GM12878 (cell line): ENCODE results near the gene PAK2. TPM values are rescaled to one million over a fixed set of nuclear protein-coding genes. Genes with fewer than 3 reads are reported as not detected.
"Not testable (repeated sequence)": the region's sequence is repeated elsewhere in the genome, so short reads cannot be mapped to it uniquely, and the experiment has no call there.

Experiments
- ATAC-seq: fragments of 200-7000 bp; cut with Tn5 transposase; 3 replicates; pipeline ENCODE4 v1.9.1; 2020; ENCODE audit warnings: mild to moderate bottlenecking, moderate library complexity
- BruUV-seq: library from RNA; stranded (reverse); fragments of 400-500 nt; replicated peaks from 2 replicates; lab custom pipeline; 2021; lab: Mats Ljungman, UMichigan
- CTCF ChIA-PET: fragments of 300-600 bp; sonication (Branson Sonifier 250); formaldehyde crosslinking; extraction: SDS; loops from one replicate; lab custom pipeline; 2021; ENCODE audit warnings: inconsistent platforms; lab: Yijun Ruan, JAX
- POLR2A ChIA-PET: fragments of 350-600 bp; formaldehyde crosslinking; extraction: SDS; loops from one replicate; lab custom pipeline; 2021; ENCODE audit warnings: inconsistent platforms; lab: Charles Lee
- RAD21 ChIA-PET: fragments of 300-600 bp; sonication (Branson Sonifier 250); formaldehyde crosslinking; loops from one replicate; lab custom pipeline; 2023; ENCODE audit warnings: antibody characterized with exemption; ENCODE audit not compliant: unreplicated experiment; lab: Charles Lee
- SMC1A ChIA-PET: fragments of 300-600 bp; sonication (Branson Sonifier 250); formaldehyde crosslinking; loops from one replicate; lab custom pipeline; 2023; ENCODE audit not compliant: unreplicated experiment, uncharacterized antibody; lab: Charles Lee
- DNase-seq: peaks from one replicate; pipeline ENCODE4 v3.0.0-alpha.2; 2011; ENCODE audit warnings: low read depth, low spot score
- FAIRE-seq: peaks from 3 replicates; lab custom pipeline; 2011; peaks lifted over from hg19 to GRCh38; lab: Jason Lieb, UNC
- H2AFZ ChIP-seq: 2 replicates; pipeline ENCODE4 v1.6.0; 2011; ENCODE audit warnings: low read depth, low read length, control low read depth; ENCODE audit not compliant: control insufficient read depth
- H3K27ac ChIP-seq: 2 replicates; pipeline ENCODE4 v1.5.1; 2011; ENCODE audit warnings: control low read depth; ENCODE audit not compliant: control insufficient read depth, insufficient read depth
- H3K27me3 ChIP-seq, 2 experiments: replicated peaks in 1 of 2; 2 replicates each; pipeline versions ENCODE4 v1.6.0 to v1.6.1; 2011; ENCODE audit warnings: low read length in 1 of 2; ENCODE audit not compliant: control insufficient read depth in 2 of 2, insufficient read depth in 2 of 2
- H3K36me3 ChIP-seq, 2 experiments: 2 replicates each; pipeline ENCODE4 v1.5.1; 2011; ENCODE audit warnings: low read length in 1 of 2; ENCODE audit not compliant: control insufficient read depth in 2 of 2, insufficient read depth in 2 of 2
- H3K4me1 ChIP-seq: 2 replicates; pipeline ENCODE4 v1.6.1; 2011; ENCODE audit warnings: mild to moderate bottlenecking, low read length, moderate library complexity, mixed read lengths; ENCODE audit not compliant: control insufficient read depth, insufficient read depth
- H3K4me2 ChIP-seq: 2 replicates; pipeline ENCODE4 v1.6.0; 2011; ENCODE audit warnings: control low read depth; ENCODE audit not compliant: control insufficient read depth, insufficient read depth
- H3K4me3 ChIP-seq: fragments of 200-600 bp; sonication (generic); 2 replicates; pipeline ENCODE4 v1.5.1; 2016
- H3K79me2 ChIP-seq: 2 replicates; pipeline ENCODE4 v1.6.0; 2011; ENCODE audit warnings: low read length; ENCODE audit not compliant: control insufficient read depth, insufficient read depth
- H3K9ac ChIP-seq: 2 replicates; pipeline ENCODE4 v1.8.0; 2011; ENCODE audit warnings: low read length, control low read depth, mixed read lengths; ENCODE audit not compliant: control insufficient read depth, insufficient read depth
- H3K9me3 ChIP-seq: replicated peaks from 3 replicates; pipeline ENCODE4 v1.5.1; 2011; ENCODE audit warnings: mild to moderate bottlenecking, low read length; ENCODE audit not compliant: control insufficient read depth, insufficient read depth
- H4K20me1 ChIP-seq: 2 replicates; pipeline ENCODE4 v1.6.0; 2011; ENCODE audit not compliant: control insufficient read depth, insufficient read depth
- BACH1 ChIP-seq: fragments of 450-650 bp; IDR thresholded peaks from 2 replicates; pipeline ENCODE4 v1.6.1; 2017; ENCODE audit warnings: mild to moderate bottlenecking, borderline replicate concordance
- BHLHE40 ChIP-seq, 2 experiments: fragments of 450-650 bp in 1 of 2; IDR thresholded peaks; 2 replicates each; pipeline ENCODE4 v1.6.1; 2011 to 2017; ENCODE audit warnings: low read depth in 2 of 2, borderline replicate concordance in 1 of 2, improper control_type of control experiment in 1 of 2, low read length in 1 of 2, mild to moderate bottlenecking in 1 of 2
- CBX3 ChIP-seq: fragments of 200-600 bp; sonication (generic); IDR thresholded peaks from 2 replicates; pipeline ENCODE4 v1.6.1; 2016; ENCODE audit warnings: low read depth, borderline replicate concordance
- CEBPB ChIP-seq, 2 experiments: fragments of 150-350 bp in 1 of 2; IDR thresholded peaks; 2 replicates each; pipeline ENCODE4 v1.6.1; 2012 to 2014; ENCODE audit warnings: low read depth in 2 of 2, low read length in 2 of 2, borderline replicate concordance in 1 of 2, inconsistent platforms in 1 of 2
- EP300 ChIP-seq, 2 experiments: fragments of 150-350 bp in 1 of 2; IDR thresholded peaks; 2 replicates each; pipeline ENCODE4 v1.6.1; 2011 to 2012; ENCODE audit warnings: low read depth in 2 of 2, low read length in 2 of 2, borderline replicate concordance in 1 of 2, improper control_type of control experiment in 1 of 2, inconsistent platforms in 1 of 2; ENCODE audit not compliant: control insufficient read depth in 1 of 2
- GABPA ChIP-seq: IDR thresholded peaks from 2 replicates; pipeline ENCODE4 v1.6.1; 2014; ENCODE audit warnings: antibody characterized with exemption, low read depth, mild to moderate bottlenecking, inconsistent platforms
- KLF5 ChIP-seq: fragments of 450-650 bp; IDR thresholded peaks from 2 replicates; pipeline ENCODE4 v1.6.1; 2014; ENCODE audit warnings: mild to moderate bottlenecking; ENCODE audit not compliant: partially characterized antibody
- NFXL1 ChIP-seq: fragments of 450-650 bp; IDR thresholded peaks from 2 replicates; pipeline ENCODE4 v1.6.1; 2017; ENCODE audit warnings: antibody characterized with exemption, mild to moderate bottlenecking, borderline replicate concordance
- NFYB ChIP-seq: IDR thresholded peaks from 2 replicates; pipeline ENCODE4 v1.6.1; 2011; ENCODE audit warnings: low read depth, mild to moderate bottlenecking, low read length, improper control_type of control experiment, moderate library complexity; ENCODE audit not compliant: insufficient read depth
- NR2C1 ChIP-seq: fragments of 450-650 bp; IDR thresholded peaks from 2 replicates; pipeline ENCODE4 v1.6.1; 2017; ENCODE audit warnings: antibody characterized with exemption, mild to moderate bottlenecking, moderate library complexity
- NR2C2 ChIP-seq: IDR thresholded peaks from 2 replicates; pipeline ENCODE4 v1.6.1; 2011; ENCODE audit warnings: borderline replicate concordance, low read depth; ENCODE audit not compliant: control insufficient read depth, insufficient read length
- NRF1 ChIP-seq: conservative IDR thresholded peaks from 2 replicates; pipeline ENCODE4 v1.6.1; 2011; ENCODE audit warnings: mild to moderate bottlenecking, low read depth, low read length, improper control_type of control experiment
- PAX8 ChIP-seq: fragments of 450-650 bp; IDR thresholded peaks from 2 replicates; pipeline ENCODE4 v1.6.1; 2017; ENCODE audit warnings: mild to moderate bottlenecking, moderate library complexity
- SMC3 ChIP-seq: IDR thresholded peaks from 2 replicates; pipeline ENCODE4 v1.6.1; 2011; ENCODE audit warnings: low read length, improper control_type of control experiment, borderline replicate concordance
- SPI1 ChIP-seq: IDR thresholded peaks from 2 replicates; pipeline ENCODE4 v1.6.1; 2011; ENCODE audit warnings: low read depth, mild to moderate bottlenecking, low read length, moderate library complexity, borderline replicate concordance; ENCODE audit not compliant: insufficient read depth
- SRF ChIP-seq, 2 experiments: IDR thresholded peaks; 2 replicates each; pipeline ENCODE4 v1.6.1; 2011; ENCODE audit warnings: low read depth in 2 of 2, low read length in 2 of 2, mild to moderate bottlenecking in 1 of 2, moderate library complexity in 1 of 2
- TCF7 ChIP-seq: IDR thresholded peaks from 2 replicates; pipeline ENCODE4 v1.6.1; 2014; ENCODE audit warnings: antibody characterized with exemption, borderline replicate concordance
- WGBS: methylation state at CpG from one replicate; pipeline ENCODE4 v1.1.6; 2016; ENCODE audit warnings: low lambda C conversion rate; ENCODE audit not compliant: insufficient replicate concordance, insufficient coverage; ENCODE audit errors: missing lambda C conversion rate; 5-methylcytosine and 5-hydroxymethylcytosine counted together
- in situ Hi-C: fragments of 300-500 bp; cut with MboI; formaldehyde crosslinking; loops from 9 replicates; pipeline ENCODE4 v1.14.3; 2018; ENCODE audit warnings: mixed read lengths
- intact Hi-C: fragments of 100-400 bp; cut with micrococcal nuclease; formaldehyde crosslinking; loops from one replicate; pipeline ENCODE4 v1.14.2; 2022; ENCODE audit not compliant: unreplicated experiment
- polyA plus RNA-seq, 11 experiments: library from polyadenylated mRNA; depleted of rRNA in 4 of 11; unstranded in 6 of 11; stranded (reverse) in 5 of 11; fragments of >200 nt; fragmentation: Nextera tagmentation in 4 of 11; fragmentation: Illumina TruSeq in 1 of 11; extraction: Ambion mirVana in 4 of 11; extraction: Trizol in 1 of 11; gene quantifications; 1 replicate in 1 of 11; 2 replicates in 10 of 11; pipeline versions ENCODE4 v1.2.1 to v1.2.3, GENCODE V29; 2011 to 2016; ENCODE audit warnings: inconsistent platforms in 2 of 11, missing spikeins in 2 of 11, low read depth in 1 of 11
- total RNA-seq, 4 experiments: library from RNA; depleted of rRNA in 3 of 4; stranded (reverse); fragments of >200 nt in 3 of 4; fragmentation: Illumina TruSeq in 1 of 4; extraction: Trizol in 1 of 4; gene quantifications; 2 replicates each; pipeline versions ENCODE4 v1.2.1 to v1.2.3, GENCODE V29; 2013 to 2021
- TF ChIP-seq, protein P1 (sequence below): IDR thresholded peaks from 2 replicates; pipeline ENCODE4 v1.6.1; 2012; ENCODE audit warnings: mild to moderate bottlenecking, low read depth, low read length

Gene PAK2
- total and polyA plus RNA-seq, 10 of the 15 experiments (the other 5 are each of a cell fraction or from before 2014, with no cell fraction given) = 9.0 to 59.1 (median 27.0) TPM

DNA sequence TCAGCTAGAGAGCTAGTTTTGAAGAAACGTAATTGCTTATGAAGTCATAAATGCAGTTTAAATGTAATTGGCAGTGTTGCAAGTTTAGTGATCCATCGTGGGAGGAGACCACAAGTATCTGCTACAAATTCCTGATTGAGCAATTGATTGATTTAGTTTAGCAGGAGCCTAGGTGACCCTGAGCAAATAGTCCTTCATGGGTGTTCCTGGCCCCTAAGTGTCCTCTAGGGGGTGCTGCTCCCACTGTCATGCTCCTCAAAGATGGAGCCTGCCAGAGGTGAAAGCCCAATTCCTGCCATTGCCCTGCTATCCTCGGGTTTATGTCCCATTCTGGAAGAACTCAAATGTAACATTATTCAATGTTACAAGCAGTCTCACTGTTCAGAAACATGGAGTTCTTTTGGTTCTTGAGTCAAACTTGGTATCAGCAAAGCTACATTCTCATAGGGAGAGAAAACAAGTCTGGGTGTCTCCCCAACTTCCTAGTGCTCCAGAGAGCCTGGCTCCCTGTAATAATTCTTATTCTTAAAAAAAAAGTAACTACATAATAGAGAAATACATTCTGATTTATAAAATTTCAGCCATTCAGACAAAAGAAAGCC lies 98.3 kb downstream of the PAK2 start (continued):
- TF ChIP-seq SMC3 = peak; percentile 87
- no peak for TF ChIP-seq NFXL1
- no peak for TF ChIP-seq CEBPB (IDR thresholded peaks at IDR 0.05; ENCODE audit: borderline replicate concordance in 1 of 2, low read depth in 2 of 2, low read length in 2 of 2)
- 0 out of 4 replicates have a peak, but pooled peaks of 1 of the 2 experiments have one; percentile 16 for TF ChIP-seq BHLHE40 (IDR thresholded peaks at IDR 0.05; ENCODE audit: borderline replicate concordance in 1 of 2, low read depth in 2 of 2, low read length in 1 of 2)
- TF ChIP-seq NFYB = no peak
- no peak for TF ChIP-seq SRF (IDR thresholded peaks at IDR 0.05; ENCODE audit: low read depth in 2 of 2, low read length in 2 of 2)
- TF ChIP-seq NR2C2 = no peak
- TF ChIP-seq BACH1 = no peak
- no peak for TF ChIP-seq SPI1
- no peak for TF ChIP-seq CBX3
- TF ChIP-seq GABPA = no peak
- TF ChIP-seq KLF5 = no peak
- TF ChIP-seq PAX8 = no peak
- TF ChIP-seq NRF1 = no peak
- no peak for TF ChIP-seq EP300 (IDR thresholded peaks at IDR 0.05; ENCODE audit: borderline replicate concordance in 1 of 2, control insufficient read depth in 1 of 2, low read depth in 2 of 2, low read length in 2 of 2)
- TF ChIP-seq TCF7 = no peak
- TF ChIP-seq NR2C1 = no peak
- TF ChIP-seq, protein P1, sequence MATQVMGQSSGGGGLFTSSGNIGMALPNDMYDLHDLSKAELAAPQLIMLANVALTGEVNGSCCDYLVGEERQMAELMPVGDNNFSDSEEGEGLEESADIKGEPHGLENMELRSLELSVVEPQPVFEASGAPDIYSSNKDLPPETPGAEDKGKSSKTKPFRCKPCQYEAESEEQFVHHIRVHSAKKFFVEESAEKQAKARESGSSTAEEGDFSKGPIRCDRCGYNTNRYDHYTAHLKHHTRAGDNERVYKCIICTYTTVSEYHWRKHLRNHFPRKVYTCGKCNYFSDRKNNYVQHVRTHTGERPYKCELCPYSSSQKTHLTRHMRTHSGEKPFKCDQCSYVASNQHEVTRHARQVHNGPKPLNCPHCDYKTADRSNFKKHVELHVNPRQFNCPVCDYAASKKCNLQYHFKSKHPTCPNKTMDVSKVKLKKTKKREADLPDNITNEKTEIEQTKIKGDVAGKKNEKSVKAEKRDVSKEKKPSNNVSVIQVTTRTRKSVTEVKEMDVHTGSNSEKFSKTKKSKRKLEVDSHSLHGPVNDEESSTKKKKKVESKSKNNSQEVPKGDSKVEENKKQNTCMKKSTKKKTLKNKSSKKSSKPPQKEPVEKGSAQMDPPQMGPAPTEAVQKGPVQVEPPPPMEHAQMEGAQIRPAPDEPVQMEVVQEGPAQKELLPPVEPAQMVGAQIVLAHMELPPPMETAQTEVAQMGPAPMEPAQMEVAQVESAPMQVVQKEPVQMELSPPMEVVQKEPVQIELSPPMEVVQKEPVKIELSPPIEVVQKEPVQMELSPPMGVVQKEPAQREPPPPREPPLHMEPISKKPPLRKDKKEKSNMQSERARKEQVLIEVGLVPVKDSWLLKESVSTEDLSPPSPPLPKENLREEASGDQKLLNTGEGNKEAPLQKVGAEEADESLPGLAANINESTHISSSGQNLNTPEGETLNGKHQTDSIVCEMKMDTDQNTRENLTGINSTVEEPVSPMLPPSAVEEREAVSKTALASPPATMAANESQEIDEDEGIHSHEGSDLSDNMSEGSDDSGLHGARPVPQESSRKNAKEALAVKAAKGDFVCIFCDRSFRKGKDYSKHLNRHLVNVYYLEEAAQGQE = no peak

- SMC1A ChIA-PET, H3K36me3 ChIP-seq, H3K27me3 ChIP-seq, H4K20me1 ChIP-seq, H3K4me1 ChIP-seq, H3K4me2 ChIP-seq, H3K4me3 ChIP-seq, H3K79me2 ChIP-seq, ATAC-seq, in situ Hi-C loops, FAIRE-seq, H3K27ac ChIP-seq, BruUV-seq, H3K9ac ChIP-seq, H3K9me3 ChIP-seq, DNase-seq, H2AFZ ChIP-seq: not testable (repeated sequence)
- ChIA-PET RAD21 (interaction anchor here (0.6 to 0.9 kb wide), 2 partner anchors 102 to 347 kb away, joined by 3 read pairs; no protein-coding TSS in a partner anchor), CTCF (interaction anchor here (3.2 to 5.5 kb wide), 2 partner anchors 101 to 131 kb away, joined by 39 to 68 read pairs; partner anchors contain the start of genes NCBP2 and PIGZ), POLR2A (interaction anchor here (0.6 kb wide), 1 partner anchor 108 kb away, joined by 3 read pairs; no protein-coding TSS in a partner anchor)
- WGBS = 49% methylated on average over 6 of the region's 6 CpGs
- intact Hi-C loops = loop anchor here (5.0 kb wide), 3 partner anchors 103 to 348 kb away; partner anchors contain the start of gene NCBP2
Observed at GRCh38 chr3:196839351-196839750, 99.7 kb downstream of the PAK2 start.
